Keratinocyte (primary cell): ENCODE measurements around the gene KRT4. TPM values are rescaled to one million over a fixed set of nuclear protein-coding genes. Genes with fewer than 3 reads are reported as not detected.

ENCODE experiments used
- DNase-seq: peaks from one replicate; pipeline ENCODE4 v3.0.0-alpha.2; 2011; ENCODE audit warnings: low read depth, missing footprints, low spot score
- FAIRE-seq: peaks from 2 replicates; lab custom pipeline; 2011; peaks lifted over from hg19 to GRCh38; lab: Jason Lieb, UNC
- H2AFZ ChIP-seq: 2 replicates; pipeline ENCODE4 v1.6.0; 2012; ENCODE audit warnings: low read length, control low read depth, inconsistent platforms; ENCODE audit not compliant: control insufficient read depth
- H3K27ac ChIP-seq: 2 replicates; pipeline ENCODE4 v1.5.1; 2011; ENCODE audit warnings: low read length; ENCODE audit not compliant: control insufficient read depth, insufficient read depth
- H3K27me3 ChIP-seq: 3 replicates; pipeline ENCODE4 v1.6.0; 2011; ENCODE audit warnings: low read length; ENCODE audit not compliant: control insufficient read depth, insufficient read depth; ENCODE audit errors: extremely low read depth
- H3K36me3 ChIP-seq, 2 experiments: 2 replicates in 1 of 2; 3 replicates in 1 of 2; pipeline ENCODE4 v1.5.1; 2011; ENCODE audit warnings: low read length in 2 of 2, mild to moderate bottlenecking in 1 of 2; ENCODE audit not compliant: control insufficient read depth in 2 of 2, insufficient read depth in 2 of 2; ENCODE audit errors: extremely low read depth in 1 of 2
- H3K4me1 ChIP-seq: 3 replicates; pipeline ENCODE4 v1.5.1; 2011; ENCODE audit warnings: low read length; ENCODE audit not compliant: control insufficient read depth, insufficient read depth; ENCODE audit errors: extremely low read depth
- H3K4me2 ChIP-seq: 3 replicates; pipeline ENCODE4 v1.6.0; 2011; ENCODE audit warnings: low read depth, low read length; ENCODE audit not compliant: control insufficient read depth, insufficient read depth; ENCODE audit errors: extremely low read depth
- H3K4me3 ChIP-seq, 3 experiments: fragments of 200-600 bp in 1 of 3; sonication (generic) in 1 of 3; 2 replicates in 2 of 3; 3 replicates in 1 of 3; pipeline ENCODE4 v1.5.1; 2011 to 2016; ENCODE audit warnings: low read length in 3 of 3, mild to moderate bottlenecking in 3 of 3, control low read depth in 2 of 3, inconsistent platforms in 1 of 3, low read depth in 1 of 3, mixed read lengths in 1 of 3, mixed run types in 1 of 3, moderate library complexity in 1 of 3; ENCODE audit not compliant: control insufficient read depth in 2 of 3, insufficient read depth in 2 of 3; ENCODE audit errors: extremely low read depth in 1 of 3
- H3K79me2 ChIP-seq: 2 replicates; pipeline ENCODE4 v1.6.0; 2012; ENCODE audit warnings: low read length; ENCODE audit not compliant: control insufficient read depth, insufficient read depth
- H3K9ac ChIP-seq: 3 replicates; pipeline ENCODE4 v1.6.0; 2011; ENCODE audit warnings: low read length; ENCODE audit not compliant: control insufficient read depth, insufficient read depth; ENCODE audit errors: extremely low read depth
- H3K9me1 ChIP-seq: 3 replicates; pipeline ENCODE4 v1.6.0; 2011; ENCODE audit warnings: low read length; ENCODE audit not compliant: control insufficient read depth, insufficient read depth; ENCODE audit errors: extremely low read depth
- H3K9me3 ChIP-seq: 2 replicates; pipeline ENCODE4 v1.5.1; 2012; ENCODE audit warnings: low read depth, low read length; ENCODE audit not compliant: control insufficient read depth
- H4K20me1 ChIP-seq: 3 replicates; pipeline ENCODE4 v1.6.0; 2011; ENCODE audit warnings: low read length; ENCODE audit not compliant: control insufficient read depth, insufficient read depth; ENCODE audit errors: extremely low read depth
- EZH2 ChIP-seq: IDR thresholded peaks from one replicate; pipeline ENCODE4 v1.6.1; 2012; ENCODE audit warnings: inconsistent platforms, mild to moderate bottlenecking, low read length, moderate library complexity
- dilution Hi-C: fragments of 300-500 bp; cut with MboI; formaldehyde crosslinking; loops from one replicate; pipeline ENCODE4 v1.7.0; 2020; ENCODE audit warnings: low sequenced_read_pairs; ENCODE audit not compliant: extremely low pct_ligation_motif_present
- polyA plus RNA-seq, 5 experiments: library from polyadenylated mRNA; depleted of rRNA in 3 of 5; stranded (reverse) in 3 of 5; stranded (forward) in 1 of 5; unstranded in 1 of 5; fragments of >200 nt; gene quantifications; 1 replicate in 1 of 5; 2 replicates in 3 of 5; 3 replicates in 1 of 5; pipeline versions ENCODE4 v1.2.1 to v1.2.3, GENCODE V29; 2011 to 2012; ENCODE audit warnings: missing spikeins in 2 of 5, low read depth in 1 of 5, low replicate concordance in 1 of 5
- TF ChIP-seq, protein P1 (sequence below), 3 experiments: IDR thresholded peaks in 1 of 3; conservative IDR thresholded peaks in 1 of 3; optimal IDR thresholded peaks in 1 of 3; 2 replicates in 2 of 3; 3 replicates in 1 of 3; pipeline versions ENCODE3 to v1.5.1; 2011; ENCODE audit warnings: low read length in 3 of 3, mild to moderate bottlenecking in 3 of 3, moderate library complexity in 2 of 3, control low read depth in 1 of 3, inconsistent platforms in 1 of 3; ENCODE audit not compliant: insufficient read depth in 2 of 3; ENCODE audit errors: extremely low read depth in 1 of 3

Gene KRT4
- polyA plus RNA-seq, 1 donor (not counting 4 experiments of a cell fraction or from before 2014, with no cell fraction given): 2.0 TPM

DNA sequence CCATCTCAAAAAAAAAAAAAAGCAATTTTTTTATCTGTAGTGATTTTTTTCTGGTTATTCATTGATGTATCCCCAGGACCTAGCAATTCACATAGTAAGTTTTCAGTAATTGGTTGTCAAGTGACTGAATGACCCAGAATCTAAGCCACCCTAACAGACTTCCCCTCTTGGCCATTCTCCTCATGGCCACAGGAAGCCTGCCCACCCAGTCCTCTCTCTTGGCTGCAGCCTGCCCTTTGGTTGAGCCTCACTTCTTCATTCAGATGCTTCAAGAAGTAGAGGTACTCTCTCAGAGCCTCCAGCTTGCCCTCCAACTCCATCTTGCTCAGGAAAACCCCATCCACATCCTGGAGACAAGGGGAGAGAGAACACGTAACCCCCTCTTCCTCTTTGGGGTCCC lies 32.0 kb upstream of the KRT4 start:
- TF ChIP-seq EZH2: no peak
- TF ChIP-seq, protein P1, sequence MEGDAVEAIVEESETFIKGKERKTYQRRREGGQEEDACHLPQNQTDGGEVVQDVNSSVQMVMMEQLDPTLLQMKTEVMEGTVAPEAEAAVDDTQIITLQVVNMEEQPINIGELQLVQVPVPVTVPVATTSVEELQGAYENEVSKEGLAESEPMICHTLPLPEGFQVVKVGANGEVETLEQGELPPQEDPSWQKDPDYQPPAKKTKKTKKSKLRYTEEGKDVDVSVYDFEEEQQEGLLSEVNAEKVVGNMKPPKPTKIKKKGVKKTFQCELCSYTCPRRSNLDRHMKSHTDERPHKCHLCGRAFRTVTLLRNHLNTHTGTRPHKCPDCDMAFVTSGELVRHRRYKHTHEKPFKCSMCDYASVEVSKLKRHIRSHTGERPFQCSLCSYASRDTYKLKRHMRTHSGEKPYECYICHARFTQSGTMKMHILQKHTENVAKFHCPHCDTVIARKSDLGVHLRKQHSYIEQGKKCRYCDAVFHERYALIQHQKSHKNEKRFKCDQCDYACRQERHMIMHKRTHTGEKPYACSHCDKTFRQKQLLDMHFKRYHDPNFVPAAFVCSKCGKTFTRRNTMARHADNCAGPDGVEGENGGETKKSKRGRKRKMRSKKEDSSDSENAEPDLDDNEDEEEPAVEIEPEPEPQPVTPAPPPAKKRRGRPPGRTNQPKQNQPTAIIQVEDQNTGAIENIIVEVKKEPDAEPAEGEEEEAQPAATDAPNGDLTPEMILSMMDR (optimal IDR thresholded peaks at IDR 0.05 in 1 of 3, IDR thresholded peaks at IDR 0.05 in 1 of 3, conservative IDR thresholded peaks at IDR 0.05 in 1 of 3; ENCODE audit: extremely low read depth in 1 of 3, insufficient read depth in 2 of 3, low read length in 3 of 3): no peak

DNA sequence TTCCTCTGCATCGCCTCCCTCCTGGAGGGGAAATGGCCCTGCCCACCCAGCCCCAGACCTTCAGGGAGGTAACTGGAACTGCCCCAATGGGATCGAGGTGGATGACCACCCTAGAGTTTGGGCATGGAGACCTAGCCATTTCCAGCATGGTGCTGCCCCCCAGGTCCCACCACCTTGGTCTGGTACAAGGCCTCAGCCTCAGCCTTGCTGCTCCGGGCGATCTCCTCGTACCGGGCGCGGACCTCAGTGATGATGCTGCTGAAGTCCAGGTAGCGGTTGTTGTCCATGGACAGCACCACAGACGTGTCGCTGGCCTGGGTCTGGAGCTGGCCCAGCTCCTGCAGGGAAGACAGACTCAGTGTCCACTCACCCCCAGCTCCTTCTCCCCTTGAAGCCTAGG lies 30.5 kb upstream of the KRT4 start:
- Histone ChIP-seq H3K36me3 (no peaks in the 10 kb centered on the region), H3K9ac (no peak overlapping the region), H2AFZ (no peak overlapping the region), H3K27ac (no peak overlapping the region), H3K27me3 (peaks cover 15% of the 10 kb centered on the region), H4K20me1 (no peaks in the 10 kb centered on the region), H3K4me3 (no peak overlapping the region), H3K4me2 (no peak overlapping the region), H3K9me3 (no peaks in the 10 kb centered on the region), H3K4me1 (peaks cover 4% of the 10 kb centered on the region), H3K9me1 (no peaks in the 10 kb centered on the region), H3K79me2 (no peaks in the 10 kb centered on the region)
- DNase-seq: no peak
- dilution Hi-C loops: no loop called here
- no peak for FAIRE-seq
- TF ChIP-seq, protein P1 (optimal IDR thresholded peaks at IDR 0.05 in 1 of 3, IDR thresholded peaks at IDR 0.05 in 1 of 3, conservative IDR thresholded peaks at IDR 0.05 in 1 of 3; ENCODE audit: extremely low read depth in 1 of 3, insufficient read depth in 2 of 3, low read length in 3 of 3): no peak
- TF ChIP-seq EZH2: no peak

More for the DNA sequence above, 32.0 kb upstream of the KRT4 start:
- no peak overlapping the region for H3K4me2 ChIP-seq
- no peaks in the 10 kb centered on the region for H3K79me2 ChIP-seq
- no peaks in the 10 kb centered on the region for H4K20me1 ChIP-seq
- H3K27ac ChIP-seq: no peak overlapping the region
- H3K9me3 ChIP-seq: no peaks in the 10 kb centered on the region
- H3K36me3 ChIP-seq: no peaks in the 10 kb centered on the region
- H3K4me1 ChIP-seq: peaks cover 4% of the 10 kb centered on the region
- dilution Hi-C loops: no loop called here
- no peak overlapping the region for H2AFZ ChIP-seq
- H3K4me3 ChIP-seq: no peak overlapping the region
- FAIRE-seq: no peak
- H3K9me1 ChIP-seq: no peaks in the 10 kb centered on the region
- H3K27me3 ChIP-seq: peaks cover 14% of the 10 kb centered on the region
- DNase-seq: no peak
- H3K9ac ChIP-seq: no peak overlapping the region
